ENCODE data around the gene MEI4. TPM values are rescaled to one million over a fixed set of nuclear protein-coding genes. Genes with fewer than 3 reads are reported as not detected.
"Not testable (repeated sequence)": the region's sequence is repeated elsewhere in the genome, so short reads cannot be mapped to it uniquely, and the experiment has no call there.

MEI4 gene
- polyA plus RNA-seq, 1 donor (not counting 4 experiments of a cell fraction or from before 2014, with no cell fraction given) = 0.01 TPM

DNA sequence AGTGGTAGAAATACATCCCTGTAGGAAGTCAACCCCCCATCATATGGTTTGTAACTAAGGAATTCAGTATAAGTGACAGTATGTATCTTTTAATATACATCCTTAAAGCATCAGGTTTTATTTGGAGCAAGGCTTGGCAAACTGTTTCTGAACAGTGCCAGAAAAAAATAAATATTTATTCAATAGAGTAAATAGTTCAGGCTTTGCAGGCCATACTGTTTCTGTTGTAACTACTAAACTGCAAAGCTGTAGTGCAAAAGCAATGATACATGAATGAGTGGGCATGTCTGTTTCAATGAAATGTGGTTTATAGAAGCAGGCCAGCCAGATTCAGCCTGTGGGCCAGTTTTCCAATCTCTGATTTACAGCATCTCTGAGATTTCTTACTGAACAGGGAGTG lies 977 bp downstream of the MEI4 start:
- DNase-seq (ENCODE audit: low read depth, low spot score) (no peak), FAIRE-seq (no peak)
- no peaks in the 10 kb centered on the region for H3K4me1 ChIP-seq (ENCODE audit: control insufficient read depth, extremely low read depth, insufficient read depth, low read length)
- H3K4me2 ChIP-seq (ENCODE audit: control insufficient read depth, extremely low read depth, insufficient read depth, low read depth, low read length) = no peak overlapping the region
- no peak overlapping the region for H3K9ac ChIP-seq (ENCODE audit: control insufficient read depth, extremely low read depth, insufficient read depth, low read length)
- H2AFZ ChIP-seq (ENCODE audit: control insufficient read depth, low read length) = no peak overlapping the region
- no peaks in the 10 kb centered on the region for H3K27me3 ChIP-seq (ENCODE audit: control insufficient read depth, extremely low read depth, insufficient read depth, low read length)
- H4K20me1 ChIP-seq (ENCODE audit: control insufficient read depth, extremely low read depth, insufficient read depth, low read length) = no peaks in the 10 kb centered on the region
- no peaks in the 10 kb centered on the region for H3K9me1 ChIP-seq (ENCODE audit: control insufficient read depth, extremely low read depth, insufficient read depth, low read length)
- TF ChIP-seq, protein P1, sequence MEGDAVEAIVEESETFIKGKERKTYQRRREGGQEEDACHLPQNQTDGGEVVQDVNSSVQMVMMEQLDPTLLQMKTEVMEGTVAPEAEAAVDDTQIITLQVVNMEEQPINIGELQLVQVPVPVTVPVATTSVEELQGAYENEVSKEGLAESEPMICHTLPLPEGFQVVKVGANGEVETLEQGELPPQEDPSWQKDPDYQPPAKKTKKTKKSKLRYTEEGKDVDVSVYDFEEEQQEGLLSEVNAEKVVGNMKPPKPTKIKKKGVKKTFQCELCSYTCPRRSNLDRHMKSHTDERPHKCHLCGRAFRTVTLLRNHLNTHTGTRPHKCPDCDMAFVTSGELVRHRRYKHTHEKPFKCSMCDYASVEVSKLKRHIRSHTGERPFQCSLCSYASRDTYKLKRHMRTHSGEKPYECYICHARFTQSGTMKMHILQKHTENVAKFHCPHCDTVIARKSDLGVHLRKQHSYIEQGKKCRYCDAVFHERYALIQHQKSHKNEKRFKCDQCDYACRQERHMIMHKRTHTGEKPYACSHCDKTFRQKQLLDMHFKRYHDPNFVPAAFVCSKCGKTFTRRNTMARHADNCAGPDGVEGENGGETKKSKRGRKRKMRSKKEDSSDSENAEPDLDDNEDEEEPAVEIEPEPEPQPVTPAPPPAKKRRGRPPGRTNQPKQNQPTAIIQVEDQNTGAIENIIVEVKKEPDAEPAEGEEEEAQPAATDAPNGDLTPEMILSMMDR (optimal IDR thresholded peaks at IDR 0.05 in 1 of 3, IDR thresholded peaks at IDR 0.05 in 1 of 3, conservative IDR thresholded peaks at IDR 0.05 in 1 of 3; ENCODE audit: extremely low read depth in 1 of 3, insufficient read depth in 2 of 3, low read length in 3 of 3) = no peak
- TF ChIP-seq EZH2 (IDR thresholded peaks at IDR 0.05; ENCODE audit: low read length) = no peak
- no peak overlapping the region for H3K27ac ChIP-seq (ENCODE audit: control insufficient read depth, insufficient read depth, low read length)
- no peak overlapping the region for H3K4me3 ChIP-seq (ENCODE audit: control insufficient read depth in 2 of 3, extremely low read depth in 1 of 3, insufficient read depth in 2 of 3, low read depth in 1 of 3, low read length in 3 of 3)
- no peaks in the 10 kb centered on the region for H3K79me2 ChIP-seq (ENCODE audit: control insufficient read depth, insufficient read depth, low read length)
- no peaks in the 10 kb centered on the region for H3K36me3 ChIP-seq (ENCODE audit: control insufficient read depth in 2 of 2, extremely low read depth in 1 of 2, insufficient read depth in 2 of 2, low read length in 2 of 2)
- dilution Hi-C loops (cut with MboI; ENCODE audit: extremely low pct_ligation_motif_present, low sequenced_read_pairs) = no loop called here
- no peaks in the 10 kb centered on the region for H3K9me3 ChIP-seq (ENCODE audit: control insufficient read depth, low read depth, low read length)

DNA sequence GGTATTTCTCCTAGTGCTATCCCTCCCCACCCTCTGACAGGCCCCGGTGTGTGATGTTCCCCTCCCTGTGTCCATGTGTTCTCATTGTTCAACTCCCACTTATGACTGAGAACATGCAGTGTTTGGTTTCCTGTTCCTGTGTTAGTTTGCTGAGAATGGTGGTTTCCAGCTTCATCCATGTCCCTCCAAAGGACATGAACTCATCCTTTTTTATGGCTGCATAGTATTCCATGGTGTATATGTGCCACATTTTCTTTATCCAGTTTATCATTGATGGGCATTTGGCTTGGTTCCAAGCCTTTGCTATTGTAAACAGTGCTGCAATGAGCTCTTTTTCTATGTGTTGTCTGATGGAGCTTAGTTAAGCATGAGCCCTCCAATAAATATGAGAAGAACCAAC lies 2.2 kb downstream of the MEI4 start:
- H2AFZ ChIP-seq (ENCODE audit: control insufficient read depth, low read length); H3K9ac ChIP-seq (ENCODE audit: control insufficient read depth, extremely low read depth, insufficient read depth, low read length); dilution Hi-C loops (cut with MboI; ENCODE audit: extremely low pct_ligation_motif_present, low sequenced_read_pairs); H3K79me2 ChIP-seq (ENCODE audit: control insufficient read depth, insufficient read depth, low read length); H3K27ac ChIP-seq (ENCODE audit: control insufficient read depth, insufficient read depth, low read length); H4K20me1 ChIP-seq (ENCODE audit: control insufficient read depth, extremely low read depth, insufficient read depth, low read length); H3K27me3 ChIP-seq (ENCODE audit: control insufficient read depth, extremely low read depth, insufficient read depth, low read length); H3K36me3 ChIP-seq (ENCODE audit: control insufficient read depth in 2 of 2, extremely low read depth in 1 of 2, insufficient read depth in 2 of 2, low read length in 2 of 2); H3K4me2 ChIP-seq (ENCODE audit: control insufficient read depth, extremely low read depth, insufficient read depth, low read depth, low read length); H3K4me1 ChIP-seq (ENCODE audit: control insufficient read depth, extremely low read depth, insufficient read depth, low read length); H3K4me3 ChIP-seq (ENCODE audit: control insufficient read depth in 2 of 3, extremely low read depth in 1 of 3, insufficient read depth in 2 of 3, low read depth in 1 of 3, low read length in 3 of 3); DNase-seq (ENCODE audit: low read depth, low spot score); H3K9me3 ChIP-seq (ENCODE audit: control insufficient read depth, low read depth, low read length); FAIRE-seq; H3K9me1 ChIP-seq (ENCODE audit: control insufficient read depth, extremely low read depth, insufficient read depth, low read length): not testable (repeated sequence)

DNA sequence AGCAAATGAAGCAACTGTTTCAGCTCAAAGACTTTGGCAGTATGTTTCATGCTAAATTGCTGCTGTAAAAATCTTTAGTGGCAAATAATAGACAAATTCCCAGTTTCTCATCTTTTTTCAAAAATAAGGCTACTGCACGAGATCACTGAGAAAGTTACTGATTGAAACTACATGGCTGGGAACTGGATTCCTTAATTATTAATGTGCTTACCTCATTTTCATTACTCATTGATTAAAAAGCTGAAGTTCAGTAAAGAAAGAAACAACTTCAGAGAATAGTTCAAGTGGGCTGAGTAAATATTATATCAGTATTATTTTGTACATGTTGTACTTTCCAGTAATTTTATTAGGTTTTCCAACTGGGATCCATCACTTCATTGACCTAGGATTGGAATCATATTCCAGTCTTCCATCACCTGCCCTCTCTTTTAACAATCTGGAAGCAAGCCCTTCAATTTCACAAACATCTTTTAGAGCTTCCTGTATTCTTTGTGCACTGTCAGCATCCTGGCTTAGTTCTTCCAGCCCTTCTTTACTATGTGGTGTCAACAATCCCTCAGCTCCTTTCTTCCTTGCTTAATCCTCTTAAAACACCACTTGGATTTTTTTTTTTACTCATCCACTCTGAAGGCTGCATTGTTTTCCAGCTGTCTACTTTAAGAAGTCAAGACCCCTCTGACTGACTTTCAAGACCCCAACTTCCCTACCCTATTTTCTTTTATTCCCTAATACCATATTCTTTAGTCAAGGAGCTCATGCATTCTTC lies 4.3 kb downstream of the MEI4 start:
- no peaks in the 10 kb centered on the region for H3K79me2 ChIP-seq (ENCODE audit: control insufficient read depth, insufficient read depth, low read length)
- FAIRE-seq (no peak), DNase-seq (ENCODE audit: low read depth, low spot score) (no peak)
- no peak for TF ChIP-seq EZH2 (IDR thresholded peaks at IDR 0.05; ENCODE audit: low read length)
- TF ChIP-seq, protein P1 (optimal IDR thresholded peaks at IDR 0.05 in 1 of 3, IDR thresholded peaks at IDR 0.05 in 1 of 3, conservative IDR thresholded peaks at IDR 0.05 in 1 of 3; ENCODE audit: extremely low read depth in 1 of 3, insufficient read depth in 2 of 3, low read length in 3 of 3) = no peak
- H3K36me3 ChIP-seq (ENCODE audit: control insufficient read depth in 2 of 2, extremely low read depth in 1 of 2, insufficient read depth in 2 of 2, low read length in 2 of 2) = no peaks in the 10 kb centered on the region
- dilution Hi-C loops (cut with MboI; ENCODE audit: extremely low pct_ligation_motif_present, low sequenced_read_pairs) = no loop called here
- H3K9ac ChIP-seq (ENCODE audit: control insufficient read depth, extremely low read depth, insufficient read depth, low read length) = no peak overlapping the region
- H4K20me1 ChIP-seq (ENCODE audit: control insufficient read depth, extremely low read depth, insufficient read depth, low read length) = no peaks in the 10 kb centered on the region
- H3K27me3 ChIP-seq (ENCODE audit: control insufficient read depth, extremely low read depth, insufficient read depth, low read length) = no peaks in the 10 kb centered on the region
- no peak overlapping the region for H3K4me3 ChIP-seq (ENCODE audit: control insufficient read depth in 2 of 3, extremely low read depth in 1 of 3, insufficient read depth in 2 of 3, low read depth in 1 of 3, low read length in 3 of 3)
- H3K9me3 ChIP-seq (ENCODE audit: control insufficient read depth, low read depth, low read length) = no peaks in the 10 kb centered on the region
- H3K9me1 ChIP-seq (ENCODE audit: control insufficient read depth, extremely low read depth, insufficient read depth, low read length) = no peaks in the 10 kb centered on the region
- H3K4me1 ChIP-seq (ENCODE audit: control insufficient read depth, extremely low read depth, insufficient read depth, low read length) = no peaks in the 10 kb centered on the region
- no peak overlapping the region for H3K27ac ChIP-seq (ENCODE audit: control insufficient read depth, insufficient read depth, low read length)
- no peak overlapping the region for H2AFZ ChIP-seq (ENCODE audit: control insufficient read depth, low read length)
- H3K4me2 ChIP-seq (ENCODE audit: control insufficient read depth, extremely low read depth, insufficient read depth, low read depth, low read length) = no peak overlapping the region

Data from keratinocyte (primary cell).